Measurements from ENCODE around the gene NID1.

- TF ChIP-seq, protein P1, sequence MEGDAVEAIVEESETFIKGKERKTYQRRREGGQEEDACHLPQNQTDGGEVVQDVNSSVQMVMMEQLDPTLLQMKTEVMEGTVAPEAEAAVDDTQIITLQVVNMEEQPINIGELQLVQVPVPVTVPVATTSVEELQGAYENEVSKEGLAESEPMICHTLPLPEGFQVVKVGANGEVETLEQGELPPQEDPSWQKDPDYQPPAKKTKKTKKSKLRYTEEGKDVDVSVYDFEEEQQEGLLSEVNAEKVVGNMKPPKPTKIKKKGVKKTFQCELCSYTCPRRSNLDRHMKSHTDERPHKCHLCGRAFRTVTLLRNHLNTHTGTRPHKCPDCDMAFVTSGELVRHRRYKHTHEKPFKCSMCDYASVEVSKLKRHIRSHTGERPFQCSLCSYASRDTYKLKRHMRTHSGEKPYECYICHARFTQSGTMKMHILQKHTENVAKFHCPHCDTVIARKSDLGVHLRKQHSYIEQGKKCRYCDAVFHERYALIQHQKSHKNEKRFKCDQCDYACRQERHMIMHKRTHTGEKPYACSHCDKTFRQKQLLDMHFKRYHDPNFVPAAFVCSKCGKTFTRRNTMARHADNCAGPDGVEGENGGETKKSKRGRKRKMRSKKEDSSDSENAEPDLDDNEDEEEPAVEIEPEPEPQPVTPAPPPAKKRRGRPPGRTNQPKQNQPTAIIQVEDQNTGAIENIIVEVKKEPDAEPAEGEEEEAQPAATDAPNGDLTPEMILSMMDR (conservative IDR thresholded peaks at IDR 0.05): no peak
- TF ChIP-seq ZFX (IDR thresholded peaks at IDR 0.05): no peak
Observed at GRCh38 chr1:236025836-236026235, 39.1 kb downstream of the NID1 start.

Measured in C4-2B (cell line).